Choroid plexus epithelial cell (primary cell): Measurements from ENCODE around the gene IGSF10.

Source experiments
- DNase-seq: peaks from one replicate; pipeline ENCODE4 v3.0.0-alpha.2; 2010; ENCODE audit warnings: low read depth
- H3K4me3 ChIP-seq: 2 replicates; pipeline ENCODE4 v1.5.1; 2011; ENCODE audit warnings: low read depth, mild to moderate bottlenecking, control low read depth, low read length, moderate library complexity
- TF ChIP-seq, protein P1 (sequence below): conservative IDR thresholded peaks from 2 replicates; pipeline ENCODE4 v1.5.1; 2011; ENCODE audit warnings: low read depth, mild to moderate bottlenecking, control low read depth, inconsistent platforms, low read length, moderate library complexity

IGSF10 gene

DNA sequence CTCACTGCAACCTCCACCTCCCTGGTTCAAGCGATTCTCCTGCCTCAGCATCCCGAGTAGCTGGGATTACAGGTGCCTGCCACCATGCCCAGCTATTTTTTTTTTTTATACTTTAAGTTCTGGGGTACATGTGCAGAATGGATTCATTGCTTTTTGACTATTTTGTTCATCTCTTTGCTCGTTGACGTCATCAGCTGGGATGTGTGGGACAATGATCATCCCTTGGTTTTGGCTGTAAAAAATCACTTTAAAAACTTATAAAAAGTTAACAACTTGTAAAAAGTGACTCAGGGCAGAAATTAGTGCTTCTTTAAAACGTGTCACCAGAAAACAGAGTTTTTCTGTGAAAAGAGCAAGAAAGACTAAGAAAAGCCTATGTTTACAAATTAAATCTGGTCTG lies 37.8 kb downstream of the IGSF10 start:
- TF ChIP-seq, protein P1, sequence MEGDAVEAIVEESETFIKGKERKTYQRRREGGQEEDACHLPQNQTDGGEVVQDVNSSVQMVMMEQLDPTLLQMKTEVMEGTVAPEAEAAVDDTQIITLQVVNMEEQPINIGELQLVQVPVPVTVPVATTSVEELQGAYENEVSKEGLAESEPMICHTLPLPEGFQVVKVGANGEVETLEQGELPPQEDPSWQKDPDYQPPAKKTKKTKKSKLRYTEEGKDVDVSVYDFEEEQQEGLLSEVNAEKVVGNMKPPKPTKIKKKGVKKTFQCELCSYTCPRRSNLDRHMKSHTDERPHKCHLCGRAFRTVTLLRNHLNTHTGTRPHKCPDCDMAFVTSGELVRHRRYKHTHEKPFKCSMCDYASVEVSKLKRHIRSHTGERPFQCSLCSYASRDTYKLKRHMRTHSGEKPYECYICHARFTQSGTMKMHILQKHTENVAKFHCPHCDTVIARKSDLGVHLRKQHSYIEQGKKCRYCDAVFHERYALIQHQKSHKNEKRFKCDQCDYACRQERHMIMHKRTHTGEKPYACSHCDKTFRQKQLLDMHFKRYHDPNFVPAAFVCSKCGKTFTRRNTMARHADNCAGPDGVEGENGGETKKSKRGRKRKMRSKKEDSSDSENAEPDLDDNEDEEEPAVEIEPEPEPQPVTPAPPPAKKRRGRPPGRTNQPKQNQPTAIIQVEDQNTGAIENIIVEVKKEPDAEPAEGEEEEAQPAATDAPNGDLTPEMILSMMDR = no peak
- H3K4me3 ChIP-seq = no peak overlapping the region

DNA sequence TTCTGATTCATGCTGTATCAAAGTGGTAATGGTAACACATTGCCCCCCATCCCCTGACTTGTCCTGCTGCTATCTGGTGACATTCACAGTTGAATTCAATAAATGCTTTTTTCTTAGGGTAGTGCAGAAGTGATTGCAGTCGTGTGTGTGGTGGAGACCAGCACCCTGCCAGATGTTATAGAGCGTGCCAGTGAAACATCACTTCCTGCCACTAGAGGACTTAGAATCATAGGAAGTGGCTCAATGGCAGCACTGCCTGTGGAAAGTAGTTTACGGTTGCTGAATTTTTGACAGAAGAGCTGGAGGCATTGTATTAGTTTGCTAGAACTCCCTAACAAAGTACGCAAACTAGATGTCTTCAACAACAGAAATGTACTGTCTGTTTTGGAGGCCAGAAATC lies 38.9 kb downstream of the IGSF10 start:
- no peak overlapping the region for H3K4me3 ChIP-seq
- TF ChIP-seq, protein P1 = peak; percentile 3

More for the DNA sequence above, 37.8 kb downstream of the IGSF10 start:
- no peak for DNase-seq

DNA sequence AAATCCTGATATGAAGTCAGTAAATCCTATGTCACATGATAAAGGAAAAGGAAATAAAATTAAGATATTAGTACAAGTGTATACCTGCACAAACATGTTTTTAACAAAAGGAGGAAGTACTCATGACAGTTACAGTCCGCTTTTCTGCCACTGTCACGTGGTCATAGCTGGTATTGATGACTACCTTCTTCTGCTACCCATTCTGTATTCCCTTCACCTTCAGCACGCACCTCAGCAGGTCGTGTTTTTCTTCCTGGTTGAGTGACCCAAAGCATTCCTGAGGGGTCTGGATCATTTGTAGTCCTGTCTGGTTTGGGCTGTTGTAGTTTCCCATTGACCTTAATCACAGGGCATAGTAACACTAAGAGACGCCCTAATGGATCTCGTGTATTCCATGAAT lies 41.1 kb downstream of the IGSF10 start:
- no peak overlapping the region for H3K4me3 ChIP-seq
- TF ChIP-seq, protein P1 = no peak
- DNase-seq = no peak

More for the DNA sequence above, 38.9 kb downstream of the IGSF10 start:
- DNase-seq = no peak

DNA sequence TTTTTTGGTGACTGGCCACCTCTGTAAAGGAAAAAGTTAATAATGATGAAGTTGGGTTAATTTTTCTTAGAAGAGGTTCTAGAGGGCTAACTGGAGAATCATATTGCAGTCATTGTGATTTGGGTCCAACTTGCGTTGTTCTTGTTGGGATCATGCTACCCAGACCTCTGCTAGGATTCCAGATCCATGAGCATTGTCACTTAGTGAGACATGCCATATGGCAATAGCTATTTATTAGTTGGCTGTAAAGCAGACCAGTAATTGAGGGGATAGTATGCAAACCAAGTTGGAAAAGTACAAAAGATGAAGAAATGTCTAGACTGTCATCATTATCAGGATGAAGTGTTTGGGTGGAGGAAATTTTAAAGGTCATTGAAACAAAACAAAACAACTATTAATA lies 45.6 kb downstream of the IGSF10 start:
- H3K4me3 ChIP-seq = no peak overlapping the region
- TF ChIP-seq, protein P1 = no peak
- no peak for DNase-seq

DNA sequence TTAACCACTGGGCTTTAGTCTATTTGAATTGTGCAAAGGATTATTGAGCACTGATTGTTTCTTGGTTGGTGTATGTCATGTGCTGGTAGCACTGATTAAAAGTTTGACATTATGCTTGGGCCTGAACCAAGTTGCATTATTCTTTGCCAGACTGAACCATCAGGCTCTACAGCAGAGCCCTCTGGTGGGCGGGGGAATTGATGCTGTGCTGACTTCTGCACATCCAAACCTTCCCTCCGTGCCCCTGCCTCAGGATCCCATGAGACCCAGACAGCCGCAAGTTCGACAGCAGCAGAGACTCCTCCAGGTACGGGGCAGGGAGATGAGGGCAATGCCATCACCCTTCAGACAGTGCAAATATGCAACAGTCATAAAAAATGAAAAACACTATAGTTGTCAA lies 47.9 kb downstream of the IGSF10 start:
- DNase-seq = no peak
- TF ChIP-seq, protein P1 = peak; percentile 26
- H3K4me3 ChIP-seq = no peak overlapping the region
